Stimulated activated memory B cell treated with anti-CD40 and anti-IgM and Interleukin-4, amounts not matched to agents 10 μg/mL and 1 μg/mL and 100 μg/mL, for 72 hours (primary cell): ENCODE measurements around the gene SLX9.

Experiments used
- ATAC-seq: fragments of 150-1000 bp; cut with Tn5 transposase; 2 replicates; pipeline ENCODE4 v1.10.0; 2021
- H3K27ac Mint-ChIP-seq: one replicate; pipeline ENCODE4 v1.8.0; 2022; ENCODE audit warnings: mild to moderate bottlenecking, mixed read lengths
- H3K27me3 Mint-ChIP-seq: one replicate; pipeline ENCODE4 v1.8.0; 2022; ENCODE audit warnings: mixed read lengths
- H3K36me3 Mint-ChIP-seq: one replicate; pipeline ENCODE4 v1.8.0; 2022; ENCODE audit warnings: mixed read lengths
- H3K4me1 Mint-ChIP-seq: one replicate; pipeline ENCODE4 v1.8.0; 2022; ENCODE audit warnings: mixed read lengths
- H3K4me3 Mint-ChIP-seq: one replicate; pipeline ENCODE4 v1.8.0; 2022; ENCODE audit warnings: mild to moderate bottlenecking, moderate library complexity, mixed read lengths
- H3K9me3 Mint-ChIP-seq: one replicate; pipeline ENCODE4 v1.8.0; 2022; ENCODE audit warnings: mixed read lengths

Gene SLX9

GRCh38 chr21:44941567-44941966 lies 1.7 kb downstream of the SLX9 start:
- peaks cover 27% of the 10 kb centered on the region for H3K36me3 Mint-ChIP-seq
- no peaks in the 10 kb centered on the region for H3K9me3 Mint-ChIP-seq
- no peak for ATAC-seq
- peaks cover 64% of the 10 kb centered on the region for H3K4me1 Mint-ChIP-seq
- H3K27ac Mint-ChIP-seq, result no peak overlapping the region
- peak overlapping the region; percentile 92 for H3K4me3 Mint-ChIP-seq
- H3K27me3 Mint-ChIP-seq, result no peaks in the 10 kb centered on the region

DNA sequence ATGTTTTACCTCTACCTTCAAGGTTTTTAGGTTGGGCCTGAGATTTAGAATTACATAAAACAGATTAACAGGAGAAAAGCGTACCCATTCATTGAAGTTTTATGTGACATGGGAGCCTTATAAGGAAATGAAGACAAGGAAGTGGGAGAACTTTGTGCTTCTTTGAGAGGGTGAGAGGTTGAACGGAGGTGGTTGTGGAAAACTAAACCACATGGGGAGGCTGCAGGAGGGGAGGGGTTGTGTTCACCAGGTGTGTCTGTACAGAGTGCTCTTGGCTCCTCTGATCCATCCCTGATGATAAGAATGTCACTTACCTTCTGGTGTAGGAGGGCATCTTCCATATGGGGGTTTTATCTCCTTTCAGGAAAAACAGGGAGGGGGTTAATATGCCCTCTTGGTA lies 2.7 kb downstream of the SLX9 start:
- no peaks in the 10 kb centered on the region for H3K9me3 Mint-ChIP-seq
- H3K4me1 Mint-ChIP-seq, result peaks cover 65% of the 10 kb centered on the region
- peaks cover 28% of the 10 kb centered on the region for H3K36me3 Mint-ChIP-seq
- no peak for ATAC-seq
- peak overlapping the region; percentile 17 for H3K27ac Mint-ChIP-seq
- no peaks in the 10 kb centered on the region for H3K27me3 Mint-ChIP-seq
- H3K4me3 Mint-ChIP-seq, result peak overlapping the region; percentile 68

DNA sequence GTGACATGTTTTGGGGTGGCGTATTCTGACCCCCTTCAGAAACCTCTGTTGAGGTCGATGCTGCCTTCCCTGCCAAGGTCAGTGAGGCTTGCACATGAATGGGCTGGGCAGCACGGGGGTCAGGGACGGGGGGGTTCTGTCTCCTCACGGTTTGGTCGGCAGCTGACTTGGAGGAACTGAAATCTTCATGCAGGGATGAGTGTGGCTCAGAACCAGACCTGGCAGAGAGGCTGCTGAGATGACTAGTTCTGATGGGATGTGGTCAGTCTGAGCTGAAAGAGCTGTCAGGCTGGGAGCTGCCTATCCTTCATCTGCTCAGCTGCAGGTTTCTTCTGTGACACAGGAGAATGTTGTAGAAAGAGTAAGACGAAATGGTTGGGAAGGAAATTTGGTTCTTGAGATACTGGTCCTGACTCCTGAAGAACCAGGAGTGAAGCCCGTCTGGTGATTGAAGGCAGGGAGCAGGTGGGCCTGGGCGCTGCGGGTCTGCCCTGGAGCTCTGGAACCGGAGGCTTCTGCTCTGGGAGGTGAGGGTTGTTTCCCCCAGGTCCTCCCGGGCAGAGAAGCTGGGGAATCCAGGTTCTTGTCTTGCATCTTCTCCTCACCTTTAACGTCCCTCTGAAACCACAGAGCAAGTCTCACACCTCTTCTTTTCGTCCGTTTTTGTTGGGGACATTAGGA lies 3.3 kb downstream of the SLX9 start:
- ATAC-seq, result peak; percentile 82
- Mint-ChIP-seq H3K9me3 (no peaks in the 10 kb centered on the region), H3K36me3 (peaks cover 34% of the 10 kb centered on the region), H3K27ac (peak overlapping the region; percentile 17), H3K4me3 (peak overlapping the region; percentile 9), H3K4me1 (peaks cover 68% of the 10 kb centered on the region), H3K27me3 (no peaks in the 10 kb centered on the region)

DNA sequence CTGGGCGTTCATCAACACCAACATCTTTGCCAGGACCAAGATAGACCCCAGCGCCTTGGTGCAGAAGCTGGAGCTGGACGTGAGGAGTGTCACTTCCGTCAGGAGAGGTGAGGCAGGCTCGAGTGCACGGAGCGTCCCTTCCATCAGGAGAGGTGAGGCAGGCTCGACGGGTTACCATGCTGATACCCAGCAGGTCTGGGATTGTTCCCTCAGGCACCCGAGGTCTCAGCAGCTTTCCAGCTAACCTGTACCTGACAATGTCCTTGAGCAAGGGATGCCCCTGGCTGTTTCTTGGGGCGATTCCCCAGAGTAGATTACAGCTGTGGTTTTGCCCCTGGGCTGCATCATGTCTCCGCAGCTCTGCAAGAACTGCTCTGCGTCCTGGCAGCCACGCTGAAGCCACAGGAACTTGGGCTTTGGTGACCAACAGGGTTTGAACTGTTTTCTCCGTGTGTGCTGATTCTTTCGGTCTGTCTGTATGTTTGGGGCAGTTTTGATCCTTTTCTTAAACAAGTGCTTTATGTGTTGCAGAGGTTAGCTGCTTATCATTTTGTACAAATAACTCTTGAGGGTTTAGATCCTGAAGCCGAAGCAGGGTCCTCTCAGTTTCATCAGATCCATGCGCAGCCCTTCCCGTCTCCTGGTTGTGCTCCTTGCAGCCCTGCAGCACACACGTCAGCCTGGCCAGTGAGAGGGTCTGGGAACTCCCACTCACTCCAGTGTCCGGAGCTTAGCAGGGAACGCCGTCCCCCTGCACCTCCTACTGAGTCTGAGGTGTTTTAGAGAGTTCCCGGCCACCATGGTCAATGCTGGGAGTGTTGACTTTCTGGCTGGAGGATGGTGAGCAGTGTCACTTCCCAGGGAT lies 4.1 kb downstream of the SLX9 start:
- Mint-ChIP-seq H3K27me3 (no peaks in the 10 kb centered on the region), H3K4me3 (no peak overlapping the region), H3K36me3 (peaks cover 34% of the 10 kb centered on the region), H3K9me3 (no peaks in the 10 kb centered on the region), H3K4me1 (peaks cover 64% of the 10 kb centered on the region), H3K27ac (peak overlapping the region; percentile 53)
- no peak for ATAC-seq

- peaks cover 62% of the 10 kb centered on the region for H3K4me1 Mint-ChIP-seq
- H3K36me3 Mint-ChIP-seq, result peaks cover 34% of the 10 kb centered on the region
- H3K4me3 Mint-ChIP-seq, result no peak overlapping the region
- no peaks in the 10 kb centered on the region for H3K27me3 Mint-ChIP-seq
- H3K9me3 Mint-ChIP-seq, result no peaks in the 10 kb centered on the region
- H3K27ac Mint-ChIP-seq, result peak overlapping the region; percentile 53
- ATAC-seq, result no peak
Measured at GRCh38 chr21:44944596-44944995, 4.8 kb downstream of the SLX9 start.

DNA sequence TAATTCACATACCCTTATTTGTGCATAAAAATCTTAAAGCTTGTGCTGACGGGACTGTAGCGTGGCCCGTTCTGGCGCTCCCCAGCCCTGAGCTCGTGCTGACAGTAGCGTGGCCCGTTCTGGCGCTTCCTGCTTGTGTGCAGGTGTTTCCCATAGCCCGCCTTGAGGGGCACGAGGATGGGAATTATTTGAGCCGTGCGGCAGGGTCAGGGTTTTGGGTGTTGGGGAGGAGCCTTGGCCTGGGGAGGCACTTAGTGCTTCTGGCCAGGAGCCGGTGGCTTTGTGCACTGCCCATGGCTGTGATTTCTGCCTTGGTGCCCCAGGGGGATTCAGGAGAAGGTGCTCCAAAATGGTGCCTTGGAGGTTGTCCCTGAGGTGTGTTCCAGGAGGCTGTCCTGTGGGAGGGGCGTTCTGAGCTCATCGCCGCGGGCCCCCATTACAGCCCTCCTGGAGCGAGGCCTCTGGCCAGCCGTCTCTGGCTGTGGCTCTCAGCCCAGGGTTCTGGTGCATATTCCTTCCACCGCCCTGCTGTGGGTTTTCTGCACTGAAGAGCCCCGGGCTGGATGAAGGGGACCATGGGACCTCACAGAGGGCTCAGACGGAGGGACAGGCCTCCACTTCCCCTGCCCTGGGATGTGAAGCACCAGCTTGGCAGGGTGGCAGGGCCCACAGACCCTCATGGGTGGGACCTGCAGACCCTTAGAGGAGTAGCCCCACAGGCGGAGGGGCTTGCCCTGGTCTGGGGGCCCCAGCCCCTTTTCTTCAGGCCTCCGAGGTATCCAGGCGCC lies 6.6 kb downstream of the SLX9 start:
- Mint-ChIP-seq H3K27me3 (no peaks in the 10 kb centered on the region), H3K4me3 (no peak overlapping the region), H3K36me3 (peaks cover 40% of the 10 kb centered on the region), H3K4me1 (peaks cover 59% of the 10 kb centered on the region), H3K27ac (no peak overlapping the region), H3K9me3 (no peaks in the 10 kb centered on the region)
- ATAC-seq, result no peak

- H3K4me3 Mint-ChIP-seq, result no peak overlapping the region
- H3K36me3 Mint-ChIP-seq, result peaks cover 43% of the 10 kb centered on the region
- H3K27me3 Mint-ChIP-seq, result no peaks in the 10 kb centered on the region
- no peak overlapping the region for H3K27ac Mint-ChIP-seq
- ATAC-seq, result no peak
- H3K4me1 Mint-ChIP-seq, result peaks cover 54% of the 10 kb centered on the region
- H3K9me3 Mint-ChIP-seq, result no peaks in the 10 kb centered on the region
Measured at GRCh38 chr21:44947111-44947929, 7.5 kb downstream of the SLX9 start.

DNA sequence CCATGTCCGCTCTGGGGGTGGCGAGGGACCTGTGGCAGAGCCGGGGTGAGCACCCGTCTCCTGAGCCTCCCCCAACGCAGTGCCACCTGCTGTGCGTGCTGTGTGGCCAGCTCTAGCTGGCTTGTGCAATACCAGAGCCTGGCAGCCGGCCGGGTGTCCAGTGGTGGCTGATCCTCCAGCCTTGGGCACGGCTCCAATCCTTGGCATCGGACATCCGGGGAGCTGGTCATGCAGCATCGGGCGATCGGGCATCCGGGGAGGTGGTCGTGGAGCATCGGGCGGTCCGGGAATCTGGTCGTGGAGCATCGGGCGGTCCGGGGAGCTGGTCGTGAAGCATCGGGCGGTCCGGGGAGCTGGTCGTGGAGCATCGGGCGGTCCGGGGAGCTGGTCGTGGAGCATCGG lies 8.1 kb downstream of the SLX9 start:
- Mint-ChIP-seq H3K4me1 (peaks cover 54% of the 10 kb centered on the region), H3K27ac (no peak overlapping the region), H3K9me3 (no peaks in the 10 kb centered on the region), H3K36me3 (peaks cover 44% of the 10 kb centered on the region), H3K4me3 (no peak overlapping the region), H3K27me3 (no peaks in the 10 kb centered on the region)
- ATAC-seq, result no peak

DNA sequence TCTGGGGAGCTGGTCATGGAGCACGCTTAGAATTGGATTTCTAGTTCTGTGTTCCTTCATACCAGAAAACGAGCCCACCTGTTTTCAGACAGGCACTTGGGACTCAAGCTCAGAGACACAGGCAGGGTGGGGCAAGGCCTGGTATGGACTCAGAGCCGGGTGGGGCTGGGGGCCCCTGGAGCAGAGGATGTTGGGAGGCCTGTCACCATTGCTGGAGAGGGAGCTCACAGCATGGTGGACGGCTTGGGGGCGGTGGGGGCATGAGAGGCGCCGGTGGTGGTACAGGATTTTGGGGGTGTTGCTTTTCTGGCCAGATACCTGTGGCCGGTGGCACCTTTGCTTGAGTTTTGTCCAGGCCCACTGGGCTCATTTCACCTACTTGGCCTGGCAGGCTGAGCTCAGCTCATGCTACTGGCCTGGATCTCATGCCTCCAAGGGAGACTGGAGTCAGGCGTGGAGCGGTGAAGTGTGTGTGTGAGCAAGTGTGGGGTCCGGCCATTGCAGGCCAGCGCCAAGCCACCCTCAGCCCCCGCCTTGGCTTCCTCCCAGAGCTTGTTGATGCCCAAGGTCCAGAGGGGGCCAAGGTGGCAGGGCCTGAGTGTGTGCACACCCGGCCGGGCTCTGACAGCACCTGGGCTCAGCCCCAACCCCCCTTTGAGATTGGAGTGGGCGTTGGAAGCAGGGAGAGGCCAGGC lies 8.7 kb downstream of the SLX9 start:
- peaks cover 44% of the 10 kb centered on the region for H3K36me3 Mint-ChIP-seq
- no peak overlapping the region for H3K4me3 Mint-ChIP-seq
- H3K27me3 Mint-ChIP-seq, result no peaks in the 10 kb centered on the region
- no peak overlapping the region for H3K27ac Mint-ChIP-seq
- no peak for ATAC-seq
- no peaks in the 10 kb centered on the region for H3K9me3 Mint-ChIP-seq
- peaks cover 50% of the 10 kb centered on the region for H3K4me1 Mint-ChIP-seq

DNA sequence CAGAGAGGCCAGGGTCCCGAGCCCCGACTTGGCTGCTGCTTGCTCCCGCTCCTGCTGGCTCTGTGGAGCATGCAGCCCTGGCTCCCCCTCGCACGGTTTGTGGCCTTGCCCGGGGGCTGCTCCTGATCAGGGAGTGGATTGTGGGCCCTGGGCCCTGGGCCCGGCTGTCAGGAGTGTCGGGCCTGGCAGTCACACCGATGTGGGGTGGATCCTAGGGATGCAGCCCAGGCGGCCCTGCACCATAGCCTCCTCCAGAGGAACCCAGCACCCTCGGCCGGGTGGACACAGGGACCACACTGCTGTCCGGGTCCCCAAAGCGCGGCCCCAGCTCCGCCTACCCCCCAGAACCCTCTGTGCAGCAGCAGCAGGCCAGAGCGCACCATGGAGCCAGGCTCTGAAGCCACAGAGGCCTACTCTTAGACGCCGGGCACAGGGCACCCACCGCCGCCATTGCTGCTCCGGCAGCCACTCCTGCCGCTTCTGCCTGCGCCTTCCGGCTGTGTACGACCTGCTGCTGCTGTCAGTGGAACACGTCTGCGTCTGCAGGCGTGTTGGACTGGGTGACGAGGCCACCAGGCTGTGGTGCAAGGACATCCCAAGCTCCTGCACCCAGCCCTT lies 9.4 kb downstream of the SLX9 start:
- Mint-ChIP-seq H3K9me3 (no peaks in the 10 kb centered on the region), H3K4me3 (no peak overlapping the region), H3K27ac (no peak overlapping the region), H3K27me3 (no peaks in the 10 kb centered on the region), H3K4me1 (peaks cover 45% of the 10 kb centered on the region), H3K36me3 (peaks cover 48% of the 10 kb centered on the region)
- ATAC-seq, result no peak

DNA sequence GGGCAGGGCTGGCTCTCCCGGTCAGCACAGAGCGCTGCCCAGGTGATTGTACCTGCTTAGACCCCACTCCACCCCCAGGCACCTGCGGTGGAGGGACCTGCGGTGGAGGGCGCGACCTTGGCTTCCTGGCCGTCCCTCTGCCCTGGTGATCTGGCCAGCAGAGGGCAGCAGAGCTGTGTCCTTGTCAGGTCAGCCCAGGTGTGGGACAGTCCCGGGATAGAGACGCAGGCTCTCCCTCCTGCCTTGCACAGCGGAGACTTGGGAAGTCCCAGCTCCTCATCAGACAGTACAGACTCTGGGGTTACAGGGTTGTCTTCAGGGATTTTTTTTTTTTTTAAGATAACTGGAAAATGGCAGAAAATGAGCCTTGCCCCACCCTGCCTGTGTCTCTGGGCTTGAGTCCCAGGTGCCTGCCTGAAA lies 10.0 kb downstream of the SLX9 start:
- H3K27me3 Mint-ChIP-seq, result no peaks in the 10 kb centered on the region
- H3K36me3 Mint-ChIP-seq, result peaks cover 42% of the 10 kb centered on the region
- no peak overlapping the region for H3K27ac Mint-ChIP-seq
- H3K4me1 Mint-ChIP-seq, result peaks cover 40% of the 10 kb centered on the region
- no peaks in the 10 kb centered on the region for H3K9me3 Mint-ChIP-seq
- ATAC-seq, result peak; percentile 83
- no peak overlapping the region for H3K4me3 Mint-ChIP-seq

DNA sequence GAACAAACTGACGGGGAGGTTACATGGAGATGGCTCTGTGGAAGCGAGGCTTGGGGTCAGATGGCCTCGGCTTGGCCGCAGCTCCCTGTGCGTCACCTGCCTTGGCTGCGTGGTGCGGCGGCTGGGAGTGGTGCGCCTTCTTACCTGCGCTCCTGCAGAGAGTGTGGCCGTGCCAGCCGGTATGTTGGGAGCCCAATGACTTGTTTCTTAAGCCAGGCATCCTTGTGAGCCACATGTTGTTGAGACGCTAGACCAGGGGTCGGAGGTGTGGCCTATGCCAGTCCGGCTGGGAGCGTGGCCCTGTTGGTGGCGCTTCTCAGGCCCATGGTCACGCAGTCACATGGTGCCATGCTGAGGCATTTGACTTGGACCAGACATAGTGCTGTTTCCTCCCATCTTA lies 10.5 kb downstream of the SLX9 start:
- H3K4me3 Mint-ChIP-seq, result no peak overlapping the region
- ATAC-seq, result no peak
- H3K27me3 Mint-ChIP-seq, result no peaks in the 10 kb centered on the region
- H3K9me3 Mint-ChIP-seq, result no peaks in the 10 kb centered on the region
- no peak overlapping the region for H3K27ac Mint-ChIP-seq
- H3K4me1 Mint-ChIP-seq, result peaks cover 37% of the 10 kb centered on the region
- H3K36me3 Mint-ChIP-seq, result peaks cover 41% of the 10 kb centered on the region

- no peaks in the 10 kb centered on the region for H3K27me3 Mint-ChIP-seq
- H3K4me3 Mint-ChIP-seq, result no peak overlapping the region
- H3K36me3 Mint-ChIP-seq, result peaks cover 42% of the 10 kb centered on the region
- ATAC-seq, result no peak
- H3K27ac Mint-ChIP-seq, result no peak overlapping the region
- no peaks in the 10 kb centered on the region for H3K9me3 Mint-ChIP-seq
- H3K4me1 Mint-ChIP-seq, result peaks cover 34% of the 10 kb centered on the region
Measured at GRCh38 chr21:44951186-44951915, 11.5 kb downstream of the SLX9 start.
